ENCODE data around the gene DZIP3.

GRCh38 chr3:108705045-108705444, 115.5 kb downstream of the DZIP3 start:
- no peak for TF ChIP-seq TEAD1 (CRISPR knock-in tag; IDR thresholded peaks at IDR 0.05)
- TF ChIP-seq IRF2 (CRISPR knock-in tag; IDR thresholded peaks at IDR 0.05; ENCODE audit: borderline replicate concordance, low read depth) = no peak

Data from WTC11 (cell line).